H1 (cell line): ENCODE measurements around the gene ENPP6. TPM values are rescaled to one million over a fixed set of nuclear protein-coding genes. Genes with fewer than 3 reads are reported as not detected.

Experiments used
- CTCF ChIA-PET: fragments of 300-600 bp; sonication (Branson Sonifier 250); formaldehyde crosslinking; loops from one replicate; lab custom pipeline; 2021; ENCODE audit not compliant: partially characterized antibody; lab: Charles Lee
- POLR2A ChIA-PET: fragments of 300-600 bp; sonication (Branson Sonifier 250); formaldehyde crosslinking; loops from one replicate; lab custom pipeline; 2021; ENCODE audit warnings: inconsistent platforms; ENCODE audit not compliant: partially characterized antibody; lab: Charles Lee
- DNase-seq, 2 experiments: peaks; one replicate each; pipeline versions ENCODE4 v3.0.0 to v3.0.0-alpha.2; 2010 to 2022; ENCODE audit warnings: low spot score in 2 of 2, low read depth in 1 of 2, mixed read lengths in 1 of 2
- FAIRE-seq: peaks from 2 replicates; lab custom pipeline; 2011; peaks lifted over from hg19 to GRCh38; lab: Jason Lieb, UNC
- H2AFZ ChIP-seq: 2 replicates; pipeline ENCODE4 v1.8.1; 2012; ENCODE audit warnings: low read length, inconsistent platforms
- H2AK5ac ChIP-seq: 2 replicates; pipeline ENCODE4 v1.6.1; 2013; ENCODE audit warnings: low read depth, low read length
- H2BK120ac ChIP-seq: replicated peaks from 2 replicates; pipeline ENCODE3; 2013; ENCODE audit warnings: low read depth, low read length, inconsistent platforms
- H2BK12ac ChIP-seq: 2 replicates; pipeline ENCODE4 v1.6.1; 2013; ENCODE audit warnings: low read depth, low read length
- H2BK15ac ChIP-seq: 2 replicates; pipeline ENCODE4 v1.6.1; 2013; ENCODE audit warnings: low read length
- H2BK20ac ChIP-seq: 2 replicates; pipeline ENCODE4 v1.6.1; 2013; ENCODE audit warnings: low read length
- H2BK5ac ChIP-seq: 2 replicates; pipeline ENCODE4 v1.6.1; 2013; ENCODE audit warnings: low read depth, low read length
- H3K14ac ChIP-seq: 2 replicates; pipeline ENCODE4 v1.6.1; 2013; ENCODE audit warnings: inconsistent platforms; ENCODE audit not compliant: insufficient read length
- H3K18ac ChIP-seq: 2 replicates; pipeline ENCODE4 v1.6.1; 2013; ENCODE audit warnings: low read length; ENCODE audit errors: extremely low read depth
- H3K23ac ChIP-seq: 2 replicates; pipeline ENCODE4 v1.6.1; 2013; ENCODE audit warnings: inconsistent platforms; ENCODE audit not compliant: insufficient read length
- H3K23me2 ChIP-seq: 2 replicates; pipeline ENCODE4 v1.6.1; 2013; ENCODE audit warnings: low read depth, low read length
- H3K27ac ChIP-seq: 2 replicates; pipeline ENCODE4 v1.6.1; 2011; ENCODE audit warnings: low read depth, low read length, inconsistent platforms
- H3K27me3 ChIP-seq, 4 experiments: replicated peaks in 1 of 4; 1 replicate in 1 of 4; 2 replicates in 3 of 4; pipeline versions ENCODE4 v1.6.1 to v1.8.1; 2011 to 2013; ENCODE audit warnings: low read length in 3 of 4, mild to moderate bottlenecking in 3 of 4, inconsistent platforms in 2 of 4, mixed read lengths in 2 of 4, moderate library complexity in 1 of 4; ENCODE audit not compliant: control insufficient read depth in 3 of 4, insufficient read depth in 3 of 4; ENCODE audit errors: extremely low read depth in 1 of 4
- H3K36me3 ChIP-seq, 4 experiments: 2 replicates each; pipeline versions ENCODE4 v1.6.1 to v1.8.1; 2011 to 2013; ENCODE audit warnings: mild to moderate bottlenecking in 4 of 4, low read length in 3 of 4, moderate library complexity in 2 of 4, control low read depth in 1 of 4, inconsistent platforms in 1 of 4; ENCODE audit not compliant: insufficient read depth in 4 of 4, control insufficient read depth in 2 of 4
- H3K4ac ChIP-seq: replicated peaks from 2 replicates; pipeline ENCODE3; 2013; ENCODE audit warnings: low read length, low read depth, mixed read lengths, inconsistent platforms; ENCODE audit not compliant: insufficient read length
- H3K4me1 ChIP-seq, 4 experiments: replicated peaks in 1 of 4; 1 replicate in 1 of 4; 2 replicates in 3 of 4; pipeline versions ENCODE4 v1.6.1 to v1.8.1; 2011 to 2013; ENCODE audit warnings: low read length in 3 of 4, inconsistent platforms in 2 of 4, mixed read lengths in 1 of 4; ENCODE audit not compliant: insufficient read depth in 4 of 4, control insufficient read depth in 3 of 4
- H3K4me2 ChIP-seq, 2 experiments: 2 replicates each; pipeline versions ENCODE4 v1.6.1 to v1.8.1; 2011 to 2013; ENCODE audit warnings: low read depth in 2 of 2, low read length in 2 of 2, control low read depth in 1 of 2, inconsistent platforms in 1 of 2, mild to moderate bottlenecking in 1 of 2; ENCODE audit not compliant: insufficient read depth in 1 of 2
- H3K4me3 ChIP-seq, 4 experiments: fragments of 200-600, 300-600 bp in 1 of 4; sonication (generic), shearing (Covaris generic), sonication (Bioruptor Twin) in 1 of 4; 2 replicates each; pipeline versions ENCODE4 v1.5.1 to v1.8.1; 2011 to 2016; ENCODE audit warnings: low read length in 4 of 4, low read depth in 3 of 4, control low read depth in 2 of 4, inconsistent platforms in 2 of 4, mild to moderate bottlenecking in 2 of 4, mixed read lengths in 1 of 4, moderate library complexity in 1 of 4; ENCODE audit not compliant: insufficient read depth in 2 of 4; ENCODE audit errors: extremely low read depth in 1 of 4
- H3K56ac ChIP-seq: replicated peaks from 2 replicates; pipeline ENCODE3; 2013; ENCODE audit warnings: low read depth, mild to moderate bottlenecking, mixed read lengths, low read length, inconsistent platforms; ENCODE audit not compliant: insufficient read length
- H3K79me1 ChIP-seq: 2 replicates; pipeline ENCODE4 v1.6.1; 2013; ENCODE audit warnings: low read depth, low read length, control low read depth
- H3K79me2 ChIP-seq, 2 experiments: 2 replicates each; pipeline versions ENCODE4 v1.6.1 to v1.8.1; 2012 to 2013; ENCODE audit warnings: low read length in 2 of 2, mild to moderate bottlenecking in 2 of 2, inconsistent platforms in 1 of 2; ENCODE audit not compliant: insufficient read depth in 2 of 2, control insufficient read depth in 1 of 2
- H3K9ac ChIP-seq, 4 experiments: replicated peaks in 1 of 4; 1 replicate in 1 of 4; 2 replicates in 3 of 4; pipeline versions ENCODE4 v1.6.1 to v1.8.1; 2011 to 2013; ENCODE audit warnings: low read depth in 3 of 4, low read length in 3 of 4, control low read depth in 2 of 4, mild to moderate bottlenecking in 2 of 4, moderate library complexity in 2 of 4, inconsistent platforms in 1 of 4; ENCODE audit errors: extremely low read depth in 1 of 4
- H3K9me3 ChIP-seq, 2 experiments: 2 replicates each; pipeline versions ENCODE4 v1.6.1 to v1.8.1; 2012 to 2013; ENCODE audit warnings: mild to moderate bottlenecking in 2 of 2, moderate library complexity in 2 of 2, control low read depth in 1 of 2, inconsistent platforms in 1 of 2, low read depth in 1 of 2, low read length in 1 of 2, mixed read lengths in 1 of 2; ENCODE audit not compliant: insufficient read depth in 2 of 2
- H4K20me1 ChIP-seq, 2 experiments: replicated peaks in 1 of 2; 2 replicates each; pipeline versions ENCODE3 to v1.8.1; 2011 to 2013; ENCODE audit warnings: inconsistent platforms in 2 of 2, low read length in 2 of 2, mild to moderate bottlenecking in 1 of 2; ENCODE audit not compliant: insufficient read depth in 2 of 2, control insufficient read depth in 1 of 2
- H4K5ac ChIP-seq: 2 replicates; pipeline ENCODE4 v1.6.1; 2013; ENCODE audit warnings: low read length, low read depth, mixed read lengths, inconsistent platforms; ENCODE audit not compliant: insufficient read length
- H4K8ac ChIP-seq: 2 replicates; pipeline ENCODE4 v1.8.0; 2013; ENCODE audit warnings: mild to moderate bottlenecking, moderate library complexity, low read length, inconsistent platforms; ENCODE audit not compliant: insufficient read depth; ENCODE audit errors: extremely low read depth
- H4K91ac ChIP-seq: replicated peaks from 2 replicates; pipeline ENCODE3; 2013; ENCODE audit warnings: low read length, mixed read lengths, inconsistent platforms; ENCODE audit not compliant: insufficient read length
- EGR1 ChIP-seq: IDR thresholded peaks from 2 replicates; pipeline ENCODE4 v1.6.1; 2011; ENCODE audit warnings: low read depth, low read length, borderline replicate concordance
- WGBS, 2 experiments: shearing (Covaris generic) in 1 of 2; methylation state at CpG; one replicate each; pipeline versions ENCODE4 v1.1.6 to v1.1.7; 2013 to 2015; ENCODE audit warnings: low lambda C conversion rate in 2 of 2, mixed read lengths in 2 of 2, inconsistent platforms in 1 of 2, low coverage in 1 of 2, missing lambda C conversion rate in 1 of 2; ENCODE audit not compliant: insufficient replicate concordance in 2 of 2, insufficient coverage in 1 of 2, insufficient read length in 1 of 2; ENCODE audit errors: extremely low coverage in 1 of 2, missing lambda C conversion rate in 1 of 2; 5-methylcytosine and 5-hydroxymethylcytosine counted together
- polyA plus RNA-seq, 7 experiments: library from polyadenylated mRNA; depleted of rRNA in 3 of 7; stranded (reverse) in 5 of 7; unstranded in 2 of 7; fragments of >200 nt in 5 of 7; fragments of 200-250 nt in 2 of 7; gene quantifications; 1 replicate in 5 of 7; 2 replicates in 1 of 7; 4 replicates in 1 of 7; pipeline versions ENCODE4 v1.2.1 to v1.2.3, GENCODE V29; 2011 to 2013; ENCODE audit warnings: missing spikeins in 2 of 7, mixed read lengths in 2 of 7
- total RNA-seq: library from RNA; stranded (reverse); fragmentation: NEBNext Ultra II Directional; extraction: Animal tissue kit (Norgen Biotek cat#: 25700); gene quantifications from 2 replicates; pipeline ENCODE4 v1.2.1, GENCODE V29; 2021

The ENPP6 gene
- total and polyA plus RNA-seq, 2 of the 8 experiments (the other 6 are each of a cell fraction or from before 2014, with no cell fraction given), result 0.11 to 0.20 TPM

- no peak overlapping the region for H3K18ac ChIP-seq
- H3K27me3 ChIP-seq, result no peaks in the 10 kb centered on the region; a peak in 1 of 7 replicates
- no peak overlapping the region for H2BK15ac ChIP-seq
- H2BK20ac ChIP-seq, result no peak overlapping the region
- no peak overlapping the region for H3K14ac ChIP-seq
- no peak overlapping the region for H3K4me2 ChIP-seq
- H2BK120ac ChIP-seq, result no peak overlapping the region
- no peaks in the 10 kb centered on the region for H3K79me2 ChIP-seq
- FAIRE-seq (no peak), DNase-seq (no peak)
- 83% methylated on average over 4 of the region's 4 CpGs; no CpG with 5 or more reads in 1 of the 2 experiments for WGBS, 2 experiments
- H4K8ac ChIP-seq, result no peak overlapping the region
- no peak overlapping the region for H2AK5ac ChIP-seq
- H3K4ac ChIP-seq, result no peak overlapping the region
- no peak overlapping the region for H3K4me3 ChIP-seq
- H3K79me1 ChIP-seq, result no peaks in the 10 kb centered on the region
- H3K9me3 ChIP-seq, result no peaks in the 10 kb centered on the region
- H3K4me1 ChIP-seq, result no peaks in the 10 kb centered on the region
- POLR2A ChIA-PET, result no interaction called here
- H3K23me2 ChIP-seq, result no peaks in the 10 kb centered on the region; the same call in 1 of the 2 replicates
- no peaks in the 10 kb centered on the region for H4K20me1 ChIP-seq
- CTCF ChIA-PET, result no interaction called here
- H3K27ac ChIP-seq, result no peak overlapping the region
- H3K23ac ChIP-seq, result no peak overlapping the region
- H3K56ac ChIP-seq, result no peak overlapping the region
- H4K5ac ChIP-seq, result no peak overlapping the region
- no peaks in the 10 kb centered on the region for H3K36me3 ChIP-seq
- no peak overlapping the region for H4K91ac ChIP-seq
- H2AFZ ChIP-seq, result no peak overlapping the region
- H3K9ac ChIP-seq, result no peak overlapping the region
- H2BK5ac ChIP-seq, result no peak overlapping the region
- no peak overlapping the region for H2BK12ac ChIP-seq
- no peak for TF ChIP-seq EGR1
Observed at GRCh38 chr4:184232975-184233374, 15.3 kb upstream of the ENPP6 start.
